ENCODE measurements around the gene ANGEL2.

Gene ANGEL2

GRCh38 chr1:212950243-212951125, 65.2 kb downstream of the ANGEL2 start, which contains the start of gene VASH2:
VASH2 (plus strand) TSS chr1:212950541; CDS start chr1:212951543, 1,002 bp downstream.
- peak; percentile 83 for DNase-seq

GRCh38 chr1:212949771-212950170, 65.9 kb downstream of the ANGEL2 start:
- DNase-seq = no peak

GRCh38 chr1:212946872-212947271, 68.8 kb downstream of the ANGEL2 start:
- no peak for DNase-seq

- no peak for DNase-seq
These were observed 70.1 kb downstream of the ANGEL2 start for GRCh38 chr1:212945463-212946160.

- no peak for DNase-seq
These were observed 70.6 kb downstream of the ANGEL2 start for GRCh38 chr1:212945056-212945455.

GRCh38 chr1:212944229-212944901, 71.3 kb downstream of the ANGEL2 start:
- no peak for DNase-seq

GRCh38 chr1:212943393-212943710, 72.3 kb downstream of the ANGEL2 start:
- no peak for DNase-seq

GRCh38 chr1:212942679-212943392, 72.8 kb downstream of the ANGEL2 start:
- DNase-seq = no peak
